ENCODE results near the gene C1orf159. TPM values are rescaled to one million over a fixed set of nuclear protein-coding genes. Genes with fewer than 3 reads are reported as not detected.

C1orf159 gene
- total and polyA plus RNA-seq, 9 of the 15 experiments (the other 6 are each of a cell fraction or from before 2014, with no cell fraction given): 0.28 to 54.9 (median 10.6) TPM

- Histone ChIP-seq H3K36me3 (ENCODE audit: control insufficient read depth, insufficient read depth, low read length) (no peaks in the 10 kb centered on the region), H3K4me1 (replicated peaks in 1 of 2; ENCODE audit: control insufficient read depth in 2 of 2, insufficient read depth in 2 of 2, low read length in 2 of 2) (peaks cover 45 to 87% of the 10 kb centered on the region in 2 experiments), H3K27me3 (ENCODE audit: control insufficient read depth in 2 of 2, insufficient read depth in 2 of 2, low read length in 2 of 2) (no peaks in the 10 kb centered on the region), H4K20me1 (replicated peaks; ENCODE audit: control insufficient read depth, insufficient read depth, low read length) (peaks cover 7% of the 10 kb centered on the region; the same call in 1 of the 2 replicates), H3K79me2 (ENCODE audit: control insufficient read depth, insufficient read depth, low read length) (no peaks in the 10 kb centered on the region), H3K27ac (ENCODE audit: extremely low read depth, low read depth, low read length) (no peak overlapping the region), H2AFZ (ENCODE audit: low read depth, low read length) (no peak overlapping the region), H3K9me3 (replicated peaks; ENCODE audit: control insufficient read depth, insufficient read depth, low read depth, low read length) (no peaks in the 10 kb centered on the region), H3K9ac (ENCODE audit: insufficient read depth in 1 of 2, low read depth in 2 of 2, low read length in 2 of 2) (peak overlapping the region in 1 of 2 experiments; percentile 23; a peak in 1 of 4 replicates), H3K4me2 (ENCODE audit: insufficient read depth, low read length) (no peak overlapping the region), H3K4me3 (no peak overlapping the region), H3K9me1 (ENCODE audit: control insufficient read depth, insufficient read depth, low read length) (peaks cover 4% of the 10 kb centered on the region)
- WGBS (ENCODE audit: insufficient coverage, low coverage, missing lambda C conversion rate): 30% methylated on average over 25 of the region's 27 CpGs
- in situ Hi-C loops (cut with MboI) (loop anchor here (10.0 kb wide), 1 partner anchor 82 kb away; the partner anchor contains the start of gene PERM1), intact Hi-C loops (cut with micrococcal nuclease) (no loop called here)
- POLR2A ChIA-PET: interaction anchor here (0.6 to 1.2 kb wide), 3 partner anchors 8 to 121 kb away, joined by 3 to 4 read pairs (median 3); no protein-coding TSS in a partner anchor
- no TSS peak for BruUV-seq (replicated peaks)
- no peak for ATAC-seq
- peak; percentile 76 for FAIRE-seq
- no peak for DNase-seq (ENCODE audit: extremely low read depth in 1 of 4, low spot score in 3 of 4)
- CTCF ChIA-PET (ENCODE audit: low intra/inter-chr PET ratio): no interaction called here
- TF ChIP-seq SETDB1 (IDR thresholded peaks at IDR 0.05; ENCODE audit: low read length) (no peak), PTRF (tag; IDR thresholded peaks at IDR 0.05) (no peak), NFYB (IDR thresholded peaks at IDR 0.05; ENCODE audit: extremely low read depth, insufficient read length) (no peak), ZNF511 (CRISPR knock-in tag; IDR thresholded peaks at IDR 0.05) (0 out of 2 replicates have a peak, but pooled peaks have one; percentile 34), IRF1 (CRISPR knock-in tag; IDR thresholded peaks at IDR 0.05; ENCODE audit: borderline replicate concordance) (no peak), ATF3 (IDR thresholded peaks at IDR 0.05) (0 out of 2 replicates have a peak, but pooled peaks have one; percentile 29), ATF3 (CRISPR knock-in tag; conservative IDR thresholded peaks at IDR 0.05) (no peak), STAG1 (CRISPR knock-in tag; IDR thresholded peaks at IDR 0.05; ENCODE audit: borderline replicate concordance) (no peak), ZBTB43 (CRISPR knock-in tag; IDR thresholded peaks at IDR 0.05) (no peak), EGR1 (conservative IDR thresholded peaks at IDR 0.05) (0 out of 2 replicates have a peak, but pooled peaks have one; percentile 13), POLR2G (IDR thresholded peaks at IDR 0.05; ENCODE audit: low read depth, low read length) (0 out of 2 replicates have a peak, but pooled peaks have one; percentile 13), ZNF507 (tag; conservative IDR thresholded peaks at IDR 0.05) (no peak), USF1 (CRISPR knock-in tag; IDR thresholded peaks at IDR 0.05) (0 out of 2 replicates have a peak, but pooled peaks have one; percentile 17)
These were observed 49.2 kb downstream of the C1orf159 start for GRCh38 chr1:1066403-1067283.
